H1 (cell line): Measurements from ENCODE around the gene PDE3A. TPM values are rescaled to one million over a fixed set of nuclear protein-coding genes. Genes with fewer than 3 reads are reported as not detected.

Experiments used
- CTCF ChIA-PET: fragments of 300-600 bp; sonication (Branson Sonifier 250); formaldehyde crosslinking; loops from one replicate; lab custom pipeline; 2021; ENCODE audit not compliant: partially characterized antibody; lab: Charles Lee
- POLR2A ChIA-PET: fragments of 300-600 bp; sonication (Branson Sonifier 250); formaldehyde crosslinking; loops from one replicate; lab custom pipeline; 2021; ENCODE audit warnings: inconsistent platforms; ENCODE audit not compliant: partially characterized antibody; lab: Charles Lee
- DNase-seq, 2 experiments: peaks; one replicate each; pipeline versions ENCODE4 v3.0.0 to v3.0.0-alpha.2; 2010 to 2022; ENCODE audit warnings: low spot score in 2 of 2, low read depth in 1 of 2, mixed read lengths in 1 of 2
- FAIRE-seq: peaks from 2 replicates; lab custom pipeline; 2011; peaks lifted over from hg19 to GRCh38; lab: Jason Lieb, UNC
- H2AFZ ChIP-seq: 2 replicates; pipeline ENCODE4 v1.8.1; 2012; ENCODE audit warnings: low read length, inconsistent platforms
- H2AK5ac ChIP-seq: 2 replicates; pipeline ENCODE4 v1.6.1; 2013; ENCODE audit warnings: low read depth, low read length
- H2BK120ac ChIP-seq: replicated peaks from 2 replicates; pipeline ENCODE3; 2013; ENCODE audit warnings: low read depth, low read length, inconsistent platforms
- H2BK12ac ChIP-seq: 2 replicates; pipeline ENCODE4 v1.6.1; 2013; ENCODE audit warnings: low read depth, low read length
- H2BK15ac ChIP-seq: 2 replicates; pipeline ENCODE4 v1.6.1; 2013; ENCODE audit warnings: low read length
- H2BK20ac ChIP-seq: 2 replicates; pipeline ENCODE4 v1.6.1; 2013; ENCODE audit warnings: low read length
- H2BK5ac ChIP-seq: 2 replicates; pipeline ENCODE4 v1.6.1; 2013; ENCODE audit warnings: low read depth, low read length
- H3K14ac ChIP-seq: 2 replicates; pipeline ENCODE4 v1.6.1; 2013; ENCODE audit warnings: inconsistent platforms; ENCODE audit not compliant: insufficient read length
- H3K18ac ChIP-seq: 2 replicates; pipeline ENCODE4 v1.6.1; 2013; ENCODE audit warnings: low read length; ENCODE audit errors: extremely low read depth
- H3K23ac ChIP-seq: 2 replicates; pipeline ENCODE4 v1.6.1; 2013; ENCODE audit warnings: inconsistent platforms; ENCODE audit not compliant: insufficient read length
- H3K23me2 ChIP-seq: 2 replicates; pipeline ENCODE4 v1.6.1; 2013; ENCODE audit warnings: low read depth, low read length
- H3K27ac ChIP-seq: 2 replicates; pipeline ENCODE4 v1.6.1; 2011; ENCODE audit warnings: low read depth, low read length, inconsistent platforms
- H3K27me3 ChIP-seq, 4 experiments: replicated peaks in 1 of 4; 1 replicate in 1 of 4; 2 replicates in 3 of 4; pipeline versions ENCODE4 v1.6.1 to v1.8.1; 2011 to 2013; ENCODE audit warnings: low read length in 3 of 4, mild to moderate bottlenecking in 3 of 4, inconsistent platforms in 2 of 4, mixed read lengths in 2 of 4, moderate library complexity in 1 of 4; ENCODE audit not compliant: control insufficient read depth in 3 of 4, insufficient read depth in 3 of 4; ENCODE audit errors: extremely low read depth in 1 of 4
- H3K36me3 ChIP-seq, 4 experiments: 2 replicates each; pipeline versions ENCODE4 v1.6.1 to v1.8.1; 2011 to 2013; ENCODE audit warnings: mild to moderate bottlenecking in 4 of 4, low read length in 3 of 4, moderate library complexity in 2 of 4, control low read depth in 1 of 4, inconsistent platforms in 1 of 4; ENCODE audit not compliant: insufficient read depth in 4 of 4, control insufficient read depth in 2 of 4
- H3K4ac ChIP-seq: replicated peaks from 2 replicates; pipeline ENCODE3; 2013; ENCODE audit warnings: low read length, low read depth, mixed read lengths, inconsistent platforms; ENCODE audit not compliant: insufficient read length
- H3K4me1 ChIP-seq, 4 experiments: replicated peaks in 1 of 4; 1 replicate in 1 of 4; 2 replicates in 3 of 4; pipeline versions ENCODE4 v1.6.1 to v1.8.1; 2011 to 2013; ENCODE audit warnings: low read length in 3 of 4, inconsistent platforms in 2 of 4, mixed read lengths in 1 of 4; ENCODE audit not compliant: insufficient read depth in 4 of 4, control insufficient read depth in 3 of 4
- H3K4me2 ChIP-seq, 2 experiments: 2 replicates each; pipeline versions ENCODE4 v1.6.1 to v1.8.1; 2011 to 2013; ENCODE audit warnings: low read depth in 2 of 2, low read length in 2 of 2, control low read depth in 1 of 2, inconsistent platforms in 1 of 2, mild to moderate bottlenecking in 1 of 2; ENCODE audit not compliant: insufficient read depth in 1 of 2
- H3K4me3 ChIP-seq, 4 experiments: fragments of 200-600, 300-600 bp in 1 of 4; sonication (generic), shearing (Covaris generic), sonication (Bioruptor Twin) in 1 of 4; 2 replicates each; pipeline versions ENCODE4 v1.5.1 to v1.8.1; 2011 to 2016; ENCODE audit warnings: low read length in 4 of 4, low read depth in 3 of 4, control low read depth in 2 of 4, inconsistent platforms in 2 of 4, mild to moderate bottlenecking in 2 of 4, mixed read lengths in 1 of 4, moderate library complexity in 1 of 4; ENCODE audit not compliant: insufficient read depth in 2 of 4; ENCODE audit errors: extremely low read depth in 1 of 4
- H3K56ac ChIP-seq: replicated peaks from 2 replicates; pipeline ENCODE3; 2013; ENCODE audit warnings: low read depth, mild to moderate bottlenecking, mixed read lengths, low read length, inconsistent platforms; ENCODE audit not compliant: insufficient read length
- H3K79me1 ChIP-seq: 2 replicates; pipeline ENCODE4 v1.6.1; 2013; ENCODE audit warnings: low read depth, low read length, control low read depth
- H3K79me2 ChIP-seq, 2 experiments: 2 replicates each; pipeline versions ENCODE4 v1.6.1 to v1.8.1; 2012 to 2013; ENCODE audit warnings: low read length in 2 of 2, mild to moderate bottlenecking in 2 of 2, inconsistent platforms in 1 of 2; ENCODE audit not compliant: insufficient read depth in 2 of 2, control insufficient read depth in 1 of 2
- H3K9ac ChIP-seq, 4 experiments: replicated peaks in 1 of 4; 1 replicate in 1 of 4; 2 replicates in 3 of 4; pipeline versions ENCODE4 v1.6.1 to v1.8.1; 2011 to 2013; ENCODE audit warnings: low read depth in 3 of 4, low read length in 3 of 4, control low read depth in 2 of 4, mild to moderate bottlenecking in 2 of 4, moderate library complexity in 2 of 4, inconsistent platforms in 1 of 4; ENCODE audit errors: extremely low read depth in 1 of 4
- H3K9me3 ChIP-seq, 2 experiments: 2 replicates each; pipeline versions ENCODE4 v1.6.1 to v1.8.1; 2012 to 2013; ENCODE audit warnings: mild to moderate bottlenecking in 2 of 2, moderate library complexity in 2 of 2, control low read depth in 1 of 2, inconsistent platforms in 1 of 2, low read depth in 1 of 2, low read length in 1 of 2, mixed read lengths in 1 of 2; ENCODE audit not compliant: insufficient read depth in 2 of 2
- H4K20me1 ChIP-seq, 2 experiments: replicated peaks in 1 of 2; 2 replicates each; pipeline versions ENCODE3 to v1.8.1; 2011 to 2013; ENCODE audit warnings: inconsistent platforms in 2 of 2, low read length in 2 of 2, mild to moderate bottlenecking in 1 of 2; ENCODE audit not compliant: insufficient read depth in 2 of 2, control insufficient read depth in 1 of 2
- H4K5ac ChIP-seq: 2 replicates; pipeline ENCODE4 v1.6.1; 2013; ENCODE audit warnings: low read length, low read depth, mixed read lengths, inconsistent platforms; ENCODE audit not compliant: insufficient read length
- H4K8ac ChIP-seq: 2 replicates; pipeline ENCODE4 v1.8.0; 2013; ENCODE audit warnings: mild to moderate bottlenecking, moderate library complexity, low read length, inconsistent platforms; ENCODE audit not compliant: insufficient read depth; ENCODE audit errors: extremely low read depth
- H4K91ac ChIP-seq: replicated peaks from 2 replicates; pipeline ENCODE3; 2013; ENCODE audit warnings: low read length, mixed read lengths, inconsistent platforms; ENCODE audit not compliant: insufficient read length
- BACH1 ChIP-seq: IDR thresholded peaks from 2 replicates; pipeline ENCODE4 v1.6.1; 2012; ENCODE audit warnings: low read length, improper control_type of control experiment
- CBX8 ChIP-seq: fragments of 300-800, 300-1000 bp; sonication (generic); IDR thresholded peaks from 2 replicates; pipeline ENCODE4 v1.7.1; 2016; ENCODE audit warnings: low read depth, low read length, borderline replicate concordance
- CEBPB ChIP-seq: IDR thresholded peaks from 2 replicates; pipeline ENCODE4 v1.6.1; 2012; ENCODE audit warnings: low read depth, low read length
- EZH2 ChIP-seq: fragments of 200-600 bp; sonication (generic); IDR thresholded peaks from 2 replicates; pipeline ENCODE4 v1.7.1; 2012; ENCODE audit warnings: low read depth, mild to moderate bottlenecking, moderate library complexity, low read length, inconsistent platforms; ENCODE audit not compliant: severe bottlenecking
- FOSL1 ChIP-seq: IDR thresholded peaks from 2 replicates; pipeline ENCODE4 v1.6.1; 2011; ENCODE audit warnings: mild to moderate bottlenecking, low read depth, low read length, moderate library complexity; ENCODE audit not compliant: insufficient read depth
- HDAC2 ChIP-seq, 2 experiments: fragments of 300-600 bp in 1 of 2; sonication (generic) in 1 of 2; IDR thresholded peaks; 2 replicates each; pipeline ENCODE4 v1.6.1; 2011 to 2012; ENCODE audit warnings: low read depth in 2 of 2, low read length in 2 of 2, mild to moderate bottlenecking in 2 of 2, moderate library complexity in 2 of 2, borderline replicate concordance in 1 of 2, inconsistent platforms in 1 of 2
- HDAC6 ChIP-seq: IDR thresholded peaks from one replicate; pipeline ENCODE4 v1.7.1; 2012; ENCODE audit warnings: low read depth, mild to moderate bottlenecking, inconsistent platforms, low read length, moderate library complexity
- KDM5A ChIP-seq: fragments of 200-600 bp; IDR thresholded peaks from 2 replicates; pipeline ENCODE4 v1.7.1; 2012; ENCODE audit warnings: mild to moderate bottlenecking, low read length, inconsistent platforms, mixed read lengths
- MAFK ChIP-seq: IDR thresholded peaks from 2 replicates; pipeline ENCODE4 v1.6.1; 2012; ENCODE audit warnings: low read depth, mild to moderate bottlenecking, improper control_type of control experiment, low read length
- NANOG ChIP-seq: IDR thresholded peaks from 2 replicates; pipeline ENCODE4 v1.6.1; 2011; ENCODE audit warnings: low read length, low read depth, mild to moderate bottlenecking, inconsistent platforms; ENCODE audit not compliant: insufficient read depth, poor library complexity, severe bottlenecking
- RAD21 ChIP-seq, 2 experiments: IDR thresholded peaks in 1 of 2; conservative IDR thresholded peaks in 1 of 2; 2 replicates each; pipeline ENCODE4 v1.6.1; 2011; ENCODE audit warnings: low read depth in 2 of 2, low read length in 2 of 2, improper control_type of control experiment in 1 of 2, inconsistent platforms in 1 of 2, mild to moderate bottlenecking in 1 of 2, moderate library complexity in 1 of 2
- RNF2 ChIP-seq: fragments of 200-900, 300-1000 bp; sonication (generic); IDR thresholded peaks from 2 replicates; pipeline ENCODE4 v1.7.1; 2016; ENCODE audit warnings: borderline replicate concordance, low read depth, mild to moderate bottlenecking, antibody characterized with exemption, low read length; ENCODE audit not compliant: poor library complexity, severe bottlenecking; ENCODE audit errors: missing control alignments
- WGBS, 2 experiments: shearing (Covaris generic) in 1 of 2; methylation state at CpG; one replicate each; pipeline versions ENCODE4 v1.1.6 to v1.1.7; 2013 to 2015; ENCODE audit warnings: low lambda C conversion rate in 2 of 2, mixed read lengths in 2 of 2, inconsistent platforms in 1 of 2, low coverage in 1 of 2, missing lambda C conversion rate in 1 of 2; ENCODE audit not compliant: insufficient replicate concordance in 2 of 2, insufficient coverage in 1 of 2, insufficient read length in 1 of 2; ENCODE audit errors: extremely low coverage in 1 of 2, missing lambda C conversion rate in 1 of 2; 5-methylcytosine and 5-hydroxymethylcytosine counted together
- polyA plus RNA-seq, 7 experiments: library from polyadenylated mRNA; depleted of rRNA in 3 of 7; stranded (reverse) in 5 of 7; unstranded in 2 of 7; fragments of >200 nt in 5 of 7; fragments of 200-250 nt in 2 of 7; gene quantifications; 1 replicate in 5 of 7; 2 replicates in 1 of 7; 4 replicates in 1 of 7; pipeline versions ENCODE4 v1.2.1 to v1.2.3, GENCODE V29; 2011 to 2013; ENCODE audit warnings: missing spikeins in 2 of 7, mixed read lengths in 2 of 7
- total RNA-seq: library from RNA; stranded (reverse); fragmentation: NEBNext Ultra II Directional; extraction: Animal tissue kit (Norgen Biotek cat#: 25700); gene quantifications from 2 replicates; pipeline ENCODE4 v1.2.1, GENCODE V29; 2021
- TF ChIP-seq, protein P1 (sequence below): IDR thresholded peaks from 2 replicates; pipeline ENCODE4 v1.6.1; 2012; ENCODE audit warnings: inconsistent platforms

PDE3A gene
- total and polyA plus RNA-seq, 2 of the 8 experiments (the other 6 are each of a cell fraction or from before 2014, with no cell fraction given) = 1.4 to 3.4 TPM

DNA sequence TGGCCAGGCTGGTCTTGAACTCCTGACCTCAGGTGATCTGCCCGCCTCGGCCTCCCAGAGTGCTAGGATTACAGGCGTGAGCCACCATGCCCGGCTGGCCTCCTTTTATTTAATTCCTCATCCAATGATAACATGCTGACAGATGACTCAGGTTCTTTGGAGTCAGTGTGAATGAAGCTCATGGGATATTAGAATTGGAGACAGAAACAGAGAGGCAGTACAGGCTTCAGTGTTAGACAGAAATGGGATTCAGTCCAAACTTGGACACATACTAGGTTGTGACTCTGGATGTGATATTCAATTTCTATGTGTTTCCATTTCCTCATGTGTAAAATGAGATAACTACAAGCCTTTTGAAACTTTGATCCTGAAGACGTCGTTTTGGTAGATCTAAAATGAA, 47.3 kb downstream of the PDE3A start:
- Histone ChIP-seq H4K8ac (no peak overlapping the region), H3K9me3 (no peaks in the 10 kb centered on the region), H3K27ac (no peak overlapping the region), H3K27me3 (no peaks in the 10 kb centered on the region), H3K14ac (no peak overlapping the region), H3K23me2 (no peaks in the 10 kb centered on the region), H3K9ac (no peak overlapping the region), H2BK20ac (no peak overlapping the region), H3K4me2 (no peak overlapping the region), H2AFZ (no peak overlapping the region), H2BK12ac (no peak overlapping the region), H2BK15ac (no peak overlapping the region), H2AK5ac (no peak overlapping the region), H2BK120ac (no peak overlapping the region), H2BK5ac (no peak overlapping the region), H3K4ac (no peak overlapping the region), H3K79me1 (no peaks in the 10 kb centered on the region), H3K56ac (no peak overlapping the region), H3K4me1 (peaks cover 0 to 5% (median 2%) of the 10 kb centered on the region in 4 experiments; a peak in 3 of 7 replicates), H4K91ac (no peak overlapping the region), H3K18ac (no peak overlapping the region), H3K36me3 (no peaks in the 10 kb centered on the region), H4K20me1 (no peaks in the 10 kb centered on the region), H3K23ac (no peak overlapping the region), H4K5ac (no peak overlapping the region), H3K4me3 (no peak overlapping the region), H3K79me2 (no peaks in the 10 kb centered on the region)
- no peak for TF ChIP-seq NANOG
- TF ChIP-seq, protein P1, sequence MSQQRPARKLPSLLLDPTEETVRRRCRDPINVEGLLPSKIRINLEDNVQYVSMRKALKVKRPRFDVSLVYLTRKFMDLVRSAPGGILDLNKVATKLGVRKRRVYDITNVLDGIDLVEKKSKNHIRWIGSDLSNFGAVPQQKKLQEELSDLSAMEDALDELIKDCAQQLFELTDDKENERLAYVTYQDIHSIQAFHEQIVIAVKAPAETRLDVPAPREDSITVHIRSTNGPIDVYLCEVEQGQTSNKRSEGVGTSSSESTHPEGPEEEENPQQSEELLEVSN = no peak
- no peak for TF ChIP-seq FOSL1
- no peak for TF ChIP-seq BACH1
- no peak for TF ChIP-seq HDAC2 (IDR thresholded peaks at IDR 0.05; ENCODE audit: borderline replicate concordance in 1 of 2, low read depth in 2 of 2, low read length in 2 of 2)
- TF ChIP-seq CEBPB = no peak
- no peak for TF ChIP-seq HDAC6
- TF ChIP-seq EZH2 = no peak
- TF ChIP-seq CBX8 = no peak
- TF ChIP-seq KDM5A = no peak
- no peak for TF ChIP-seq MAFK
- no peak for TF ChIP-seq RAD21 (IDR thresholded peaks at IDR 0.05 in 1 of 2, conservative IDR thresholded peaks at IDR 0.05 in 1 of 2; ENCODE audit: low read depth in 2 of 2, low read length in 2 of 2)
- no peak for TF ChIP-seq RNF2
- POLR2A ChIA-PET = no interaction called here
- DNase-seq (no peak), FAIRE-seq (no peak)
- 77% methylated on average over 6 of the region's 6 CpGs; no CpG with 5 or more reads in 1 of the 2 experiments for WGBS, 2 experiments
- CTCF ChIA-PET = no interaction called here
